GM23248 (cell line): ENCODE results near the gene PABPN1L.

Experiments used
- EZH2 ChIP-seq: fragments of 200-600 bp; sonication (generic); IDR thresholded peaks from 2 replicates; pipeline ENCODE4 v1.6.1; 2018; ENCODE audit warnings: antibody characterized with exemption, mild to moderate bottlenecking; ENCODE audit not compliant: insufficient read depth, poor library complexity, severe bottlenecking
- EZH2phosphoT487 ChIP-seq: fragments of 200-600 bp; sonication (generic); IDR thresholded peaks from 2 replicates; pipeline ENCODE4 v1.6.1; 2018; ENCODE audit warnings: antibody characterized with exemption, moderate library complexity, mild to moderate bottlenecking, low read depth; ENCODE audit not compliant: insufficient read depth

DNA sequence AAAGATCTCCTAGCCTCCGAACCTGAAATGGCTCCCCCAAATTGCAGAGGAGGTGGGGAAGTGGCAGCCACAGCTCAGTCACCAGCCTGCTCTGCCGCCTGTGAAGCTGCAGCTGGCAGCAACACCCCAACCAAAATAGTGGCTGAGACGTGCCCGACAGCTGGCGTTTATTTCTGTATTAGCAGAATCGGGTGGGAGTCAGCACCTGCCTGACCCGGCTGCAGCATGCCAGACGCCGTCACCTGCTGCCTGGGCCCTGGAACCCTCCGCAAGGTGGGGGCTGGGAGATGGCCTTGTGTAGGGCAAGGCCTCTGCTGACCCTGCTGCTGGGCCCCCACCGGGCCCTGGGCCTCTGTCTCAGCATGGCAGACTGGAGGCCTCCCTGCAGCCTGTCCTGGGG lies 17.5 kb upstream of the PABPN1L start:
- no peak for TF ChIP-seq EZH2phosphoT487
- no peak for TF ChIP-seq EZH2
